ENCODE measurements around the gene TC2N.
"Not testable (repeated sequence)": the region's sequence is repeated elsewhere in the genome, so short reads cannot be mapped to it uniquely, and the experiment has no call there.

The TC2N gene

DNA sequence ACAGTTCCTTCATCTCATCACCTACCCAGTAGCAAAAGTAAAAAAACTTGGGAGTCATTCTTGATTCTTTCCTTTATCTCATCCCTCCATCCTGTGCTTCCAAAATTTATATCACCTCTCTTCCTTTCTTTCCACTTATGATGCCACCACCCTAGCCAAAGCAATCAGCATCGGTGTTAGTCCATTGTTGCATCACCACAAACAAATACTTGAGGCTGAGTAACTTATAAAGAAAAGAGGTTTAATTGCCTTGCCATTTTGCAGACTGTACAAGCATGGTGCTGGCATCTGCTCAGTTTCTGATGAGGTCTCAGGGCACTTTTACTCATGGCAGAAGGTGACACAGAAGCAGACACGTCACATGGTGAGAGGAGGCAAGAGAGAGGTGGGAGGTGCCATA is 115.6 kb downstream of the TC2N start:
- no peak for DNase-seq

DNA sequence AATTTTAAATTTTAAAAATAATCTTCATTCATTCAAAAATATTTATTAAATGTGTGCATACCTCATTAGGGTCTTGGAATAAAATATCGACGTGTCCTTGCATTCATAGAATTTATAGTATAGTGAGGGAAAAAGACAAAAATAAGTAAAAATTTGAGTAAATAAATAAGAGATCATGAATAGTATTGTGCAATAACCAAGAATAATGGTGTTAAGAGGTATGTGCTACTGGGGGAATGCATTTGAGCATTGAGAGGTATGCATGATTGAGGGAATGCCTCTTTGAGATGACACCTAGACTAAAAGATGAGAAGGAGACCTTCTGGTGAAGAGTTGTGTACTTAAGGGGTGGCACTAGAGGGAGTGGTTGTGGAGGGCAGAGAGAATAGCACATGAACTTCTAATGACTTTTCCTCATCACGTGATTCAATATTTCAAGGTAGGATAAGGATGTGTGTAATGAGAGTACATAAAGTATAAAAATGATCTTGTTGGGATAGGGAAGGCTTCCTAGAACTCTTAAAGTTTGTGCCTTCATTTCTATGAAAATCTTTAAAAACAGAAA is 116.6 kb downstream of the TC2N start:
- DNase-seq, result no peak

DNA sequence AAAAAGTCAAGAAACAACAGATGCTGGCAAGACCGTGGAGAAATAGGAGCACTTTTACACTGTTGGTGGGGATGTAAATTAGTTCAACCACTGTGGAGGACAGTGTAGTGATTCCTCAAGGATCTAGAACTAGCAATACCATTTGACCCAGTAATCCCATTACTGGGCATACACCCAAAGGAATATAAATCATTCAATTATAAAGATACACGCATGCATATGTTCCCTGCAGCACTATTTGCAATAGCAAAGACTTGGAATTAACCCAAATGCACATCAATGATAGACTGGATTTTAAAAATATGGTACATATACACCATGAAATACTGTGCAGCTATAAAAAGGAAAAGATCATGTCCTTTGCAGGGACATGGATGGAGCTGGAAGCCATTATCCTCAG is 117.5 kb downstream of the TC2N start:
- no peak for DNase-seq

DNA sequence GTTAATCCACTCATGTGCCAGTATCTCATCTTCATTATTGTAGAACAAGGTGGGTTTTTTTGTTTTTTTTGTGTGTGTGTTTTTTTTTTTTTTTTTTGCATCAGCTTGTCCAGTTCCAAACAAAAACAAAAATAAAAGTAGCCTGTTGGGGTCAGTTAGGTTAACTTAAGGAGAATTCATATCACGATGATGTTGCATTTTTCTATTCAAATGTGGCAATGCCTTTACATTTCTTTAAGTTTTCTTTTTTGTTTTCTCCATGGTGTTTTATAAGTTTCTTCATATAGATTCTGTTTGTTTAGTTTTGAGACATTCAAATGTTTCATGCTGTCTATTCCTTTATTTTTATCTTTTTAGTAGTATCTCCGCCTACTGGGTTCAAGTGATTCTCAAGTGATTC is 119.3 kb downstream of the TC2N start:
- DNase-seq, result no peak

- no peak for DNase-seq
These were observed 122.0 kb downstream of the TC2N start for GRCh38 chr14:91745344-91745743.

DNA sequence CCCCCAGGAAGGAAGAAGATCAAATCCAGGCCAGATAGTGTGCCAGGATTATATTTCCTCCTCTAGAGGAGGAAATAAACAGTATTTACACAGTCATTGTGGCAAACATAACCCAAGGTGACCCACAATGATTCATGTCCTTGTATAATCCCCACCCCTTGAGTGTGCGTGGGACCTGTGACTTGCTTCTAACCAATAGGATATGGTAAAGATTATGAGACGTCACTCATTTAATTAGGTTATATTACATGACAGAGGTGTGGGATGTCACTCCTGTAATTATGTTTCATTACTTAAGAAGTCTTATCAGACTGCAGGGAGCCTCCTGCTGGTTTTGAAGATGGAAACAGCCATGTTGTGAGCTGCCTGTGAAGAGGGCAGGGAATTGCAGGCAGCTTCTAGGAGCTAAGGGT is 123.3 kb downstream of the TC2N start:
- no peak for DNase-seq

- no peak for DNase-seq
These were observed 124.1 kb downstream of the TC2N start for GRCh38 chr14:91743305-91743653.

DNA sequence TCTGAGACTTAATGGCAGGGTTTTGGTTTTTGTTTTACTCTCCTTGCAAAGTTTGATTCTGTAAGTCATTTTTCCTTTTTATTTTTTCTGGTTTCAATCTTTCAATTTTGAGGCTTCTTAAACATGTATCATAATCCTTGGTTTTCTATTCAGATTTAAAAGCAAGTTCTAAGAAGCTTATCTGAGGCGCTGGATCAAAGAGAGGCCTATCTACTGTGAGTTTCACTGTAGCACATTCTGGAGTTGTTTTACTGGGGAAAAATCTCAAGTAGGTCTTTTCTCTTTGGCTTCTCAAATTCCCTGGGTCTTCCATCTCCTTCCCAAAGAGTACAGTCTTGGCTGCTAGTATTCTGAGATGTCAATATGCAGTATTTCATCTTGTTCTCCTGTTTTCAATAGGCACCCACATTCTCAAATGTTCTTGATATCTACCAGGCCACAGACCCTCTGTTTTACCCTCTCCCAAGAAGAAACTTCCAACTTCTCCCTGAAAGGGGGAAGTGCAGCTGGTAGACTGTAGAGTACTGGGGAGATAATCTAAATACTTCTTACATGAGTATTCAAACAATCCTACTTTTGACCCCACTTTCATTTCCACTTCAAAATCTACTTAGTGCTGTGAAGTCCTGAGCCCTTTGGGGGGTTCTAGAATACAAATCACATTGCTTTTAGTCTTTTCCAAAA is 124.6 kb downstream of the TC2N start:
- DNase-seq, result no peak

DNA sequence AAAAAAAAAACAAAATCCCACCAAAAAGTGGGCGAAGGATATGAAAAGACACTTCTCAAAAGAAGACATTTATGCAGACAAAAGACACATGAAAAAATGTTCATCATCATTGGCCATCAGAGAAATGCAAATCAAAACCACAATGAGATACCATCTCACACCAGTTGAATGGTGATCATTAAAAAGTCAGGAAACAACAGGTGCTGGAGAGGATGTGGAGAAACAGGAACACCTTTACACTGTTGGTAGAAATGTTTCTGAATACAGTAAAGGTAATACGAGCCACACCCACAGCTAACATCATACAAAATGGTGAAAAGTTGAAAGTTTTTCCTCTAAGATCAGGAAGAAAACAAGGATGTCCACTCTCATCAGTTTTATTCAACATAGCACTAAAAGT is 127.5 kb downstream of the TC2N start:
- not testable (repeated sequence) for DNase-seq

GRCh38 chr14:91737619-91738018 is 129.7 kb downstream of the TC2N start:
- DNase-seq, result no peak

- no peak for DNase-seq
These were observed 134.4 kb downstream of the TC2N start for GRCh38 chr14:91732859-91733477.

DNA sequence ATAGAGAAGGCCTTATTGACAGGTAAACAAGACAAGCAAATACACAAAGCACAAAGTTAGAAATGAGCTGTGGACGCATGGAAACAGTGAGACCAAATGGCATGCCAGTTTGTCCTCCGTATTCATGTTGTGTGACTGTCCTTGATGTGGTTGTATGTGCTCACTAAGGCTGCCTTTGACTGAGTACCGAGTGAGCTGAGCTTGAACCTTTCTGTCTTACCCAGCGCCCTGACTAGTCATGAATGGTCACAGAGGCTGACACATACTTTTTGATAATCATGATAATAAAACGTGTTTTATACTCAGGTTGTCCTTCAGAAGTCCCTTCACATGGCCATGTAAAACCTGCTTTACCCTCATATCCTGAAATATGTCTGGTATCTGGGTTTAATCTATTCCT is 134.9 kb downstream of the TC2N start:
- no peak for DNase-seq

DNA sequence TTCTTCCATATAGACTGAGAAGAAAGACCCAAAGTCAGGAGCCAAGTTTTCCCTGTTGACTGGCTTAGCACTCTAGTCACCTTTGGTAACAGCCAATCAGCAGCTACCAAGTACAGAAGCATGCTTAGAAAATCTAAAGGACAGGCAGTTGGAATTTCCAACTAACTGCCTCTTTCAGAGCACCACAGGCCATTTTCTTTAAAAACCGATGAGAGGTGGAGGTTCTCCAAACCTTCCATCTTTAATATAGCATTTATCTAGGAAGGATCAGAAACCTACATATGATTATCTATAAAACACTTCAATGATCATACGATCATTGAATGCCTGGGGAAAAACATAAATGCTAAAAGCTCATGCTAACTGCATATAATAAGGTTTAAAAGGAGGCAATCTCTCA is 135.3 kb downstream of the TC2N start, which contains the start of gene CATSPERB:
Gene CATSPERB (minus strand): TSS at position 101 of the 400 bp plus-strand sequence. CDS start 2,607 bp downstream, outside the sequence.
- no peak for DNase-seq

DNA sequence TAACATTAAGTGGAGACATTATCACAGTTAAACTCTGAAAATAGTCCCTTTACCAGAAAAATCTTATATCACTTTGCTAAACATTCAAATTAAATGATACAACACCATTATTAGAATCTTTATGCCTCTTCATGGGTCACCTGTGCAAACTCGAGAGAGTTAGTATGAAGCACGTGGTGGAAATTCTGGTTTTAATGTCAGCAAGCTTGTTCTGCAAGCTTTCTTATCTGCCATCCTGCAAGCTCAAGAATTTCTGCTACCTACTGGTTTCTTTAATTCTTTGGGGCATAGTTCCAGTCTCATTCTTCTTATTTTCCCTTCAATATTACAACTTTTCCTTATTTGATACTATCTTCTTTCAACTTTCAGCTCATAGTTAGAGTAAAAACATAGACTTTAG is 136.3 kb downstream of the TC2N start:
- DNase-seq, result no peak

GRCh38 chr14:91729756-91730155 is 137.6 kb downstream of the TC2N start:
- DNase-seq, result no peak
